GM19372 (cell line): ENCODE results near the gene SH2D3A.

ENCODE experiments used
- ATAC-seq: cut with Tn5 transposase; IDR thresholded peaks from one replicate; pipeline ENCODE4 v1.9.1; 2021; ENCODE audit warnings: mild to moderate bottlenecking, low read depth, moderate library complexity; ENCODE audit not compliant: unreplicated experiment

The SH2D3A gene

DNA sequence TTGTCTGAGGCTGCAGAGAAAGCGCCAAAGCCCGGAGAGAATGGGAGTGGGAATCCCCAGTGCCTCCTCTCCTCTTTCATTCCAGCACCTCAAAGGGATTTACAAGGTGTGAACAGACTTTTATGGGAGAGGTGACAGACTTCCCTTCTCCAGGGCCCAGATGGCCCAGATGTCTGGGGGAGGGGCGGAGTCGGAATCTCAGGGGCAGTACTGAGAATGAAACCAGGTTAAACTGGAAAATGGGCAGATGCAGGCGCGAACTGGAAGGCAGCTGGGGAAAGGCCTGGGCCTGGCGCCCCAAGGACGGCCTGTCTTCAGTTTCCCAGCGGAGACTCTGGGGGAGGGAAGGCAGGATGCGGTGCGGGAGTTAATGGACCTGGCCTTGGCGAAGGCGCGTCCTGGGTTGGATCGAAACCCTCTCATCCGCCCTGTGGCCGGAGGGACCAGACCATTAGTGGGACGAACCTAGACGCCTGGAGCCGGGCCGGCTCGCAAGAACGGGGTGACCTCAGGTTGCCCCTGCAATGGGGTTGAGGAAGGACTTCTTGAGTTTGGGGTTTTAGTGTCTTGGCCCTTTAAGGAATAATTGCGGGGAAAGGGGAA, 28.3 kb downstream of the SH2D3A start:
- no peak for ATAC-seq

DNA sequence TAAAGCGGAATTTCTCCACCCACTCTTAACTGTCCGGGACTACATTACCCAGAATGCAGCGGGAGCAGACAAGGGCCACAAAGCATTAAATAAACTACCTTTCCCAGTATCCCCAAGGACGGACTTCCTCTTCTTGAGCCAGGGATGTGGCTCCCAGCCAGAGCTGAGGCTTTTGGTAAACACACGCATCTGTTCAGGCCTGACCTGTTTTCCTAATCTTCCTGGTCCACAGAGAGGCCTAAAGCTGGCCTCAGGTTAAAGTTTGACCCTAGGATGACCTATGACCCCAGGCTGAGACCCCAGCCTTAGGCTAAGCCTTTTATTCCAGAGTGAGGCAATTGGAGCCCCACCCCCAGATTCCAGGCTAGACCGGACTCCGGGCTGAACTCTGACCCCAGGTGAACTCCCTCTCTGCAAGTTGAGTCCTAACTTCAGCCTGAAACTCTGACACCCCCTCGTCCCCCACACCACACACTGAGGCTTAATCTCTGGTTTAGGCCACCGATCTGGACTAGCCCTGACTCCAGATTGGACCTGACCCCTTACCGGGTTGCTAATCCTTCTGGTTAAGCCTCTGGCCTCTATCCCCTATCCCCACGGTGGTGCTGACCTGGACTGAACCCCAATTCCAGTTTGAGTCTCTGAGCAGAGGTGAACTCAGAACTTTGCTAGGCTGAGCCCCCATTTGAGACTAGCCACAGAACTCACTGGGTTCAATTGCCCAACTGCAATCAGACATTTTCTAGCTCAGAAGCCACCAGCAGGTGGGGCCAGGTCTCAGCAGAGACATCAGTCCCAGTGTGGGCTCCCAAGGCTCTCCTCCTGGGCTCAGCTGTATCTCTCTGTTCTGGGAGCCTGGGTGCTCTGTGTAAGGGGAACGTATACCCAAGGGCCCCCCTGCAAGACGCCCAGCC, 29.1 kb downstream of the SH2D3A start:
- no peak for ATAC-seq

DNA sequence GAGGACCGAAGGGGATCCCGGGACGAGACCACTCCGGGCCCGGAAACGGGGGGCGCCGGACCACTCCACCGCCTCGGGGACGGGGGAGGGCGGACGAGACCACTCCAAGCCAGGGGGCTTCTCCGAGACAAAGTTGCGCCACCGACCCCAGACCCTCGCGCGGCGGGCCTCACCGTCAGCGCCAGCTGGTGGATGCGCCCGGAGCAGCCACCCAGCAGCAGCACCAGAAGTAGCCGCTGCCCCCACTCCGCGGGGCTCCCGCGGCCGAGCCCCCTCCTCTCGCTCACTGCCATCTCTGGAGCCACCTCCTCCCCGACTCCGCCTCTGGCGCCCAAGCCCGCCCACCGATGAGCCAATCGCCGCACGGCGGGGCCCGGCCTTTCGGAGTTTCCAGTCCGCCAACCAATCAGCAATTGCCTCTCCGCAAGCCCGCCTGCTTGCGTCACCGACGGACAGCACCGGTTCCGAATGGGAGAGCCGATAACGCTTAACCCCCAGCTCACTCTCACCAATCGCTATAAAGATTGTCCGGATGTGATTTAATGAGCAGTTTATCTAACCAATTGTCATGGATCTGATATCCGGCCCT, 29.9 kb downstream of the SH2D3A start, which contains the start of gene GPR108:
Gene GPR108 (minus strand): TSS at position 297 of the 589 bp plus-strand sequence. CDS start 4 bp downstream, at position 293.
- ATAC-seq: peak; percentile 73

DNA sequence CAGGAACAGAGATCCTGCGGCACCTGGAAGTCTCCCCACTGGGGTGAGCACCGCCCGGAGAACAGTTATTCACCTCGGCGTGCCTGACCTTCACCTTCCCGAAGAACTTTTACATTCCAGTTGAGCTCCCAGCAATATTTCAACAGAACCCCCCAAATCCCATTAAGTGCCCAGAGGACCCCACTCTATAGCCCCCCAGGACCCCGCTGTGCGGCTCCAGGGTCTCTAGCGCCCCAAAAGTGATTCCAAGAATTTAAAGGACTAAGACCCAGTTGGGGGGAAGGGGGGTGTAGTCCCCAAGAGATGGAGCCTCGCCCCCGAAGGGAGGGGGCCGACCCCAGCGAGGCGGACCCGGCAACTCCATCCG, 30.3 kb downstream of the SH2D3A start:
- ATAC-seq: no peak

DNA sequence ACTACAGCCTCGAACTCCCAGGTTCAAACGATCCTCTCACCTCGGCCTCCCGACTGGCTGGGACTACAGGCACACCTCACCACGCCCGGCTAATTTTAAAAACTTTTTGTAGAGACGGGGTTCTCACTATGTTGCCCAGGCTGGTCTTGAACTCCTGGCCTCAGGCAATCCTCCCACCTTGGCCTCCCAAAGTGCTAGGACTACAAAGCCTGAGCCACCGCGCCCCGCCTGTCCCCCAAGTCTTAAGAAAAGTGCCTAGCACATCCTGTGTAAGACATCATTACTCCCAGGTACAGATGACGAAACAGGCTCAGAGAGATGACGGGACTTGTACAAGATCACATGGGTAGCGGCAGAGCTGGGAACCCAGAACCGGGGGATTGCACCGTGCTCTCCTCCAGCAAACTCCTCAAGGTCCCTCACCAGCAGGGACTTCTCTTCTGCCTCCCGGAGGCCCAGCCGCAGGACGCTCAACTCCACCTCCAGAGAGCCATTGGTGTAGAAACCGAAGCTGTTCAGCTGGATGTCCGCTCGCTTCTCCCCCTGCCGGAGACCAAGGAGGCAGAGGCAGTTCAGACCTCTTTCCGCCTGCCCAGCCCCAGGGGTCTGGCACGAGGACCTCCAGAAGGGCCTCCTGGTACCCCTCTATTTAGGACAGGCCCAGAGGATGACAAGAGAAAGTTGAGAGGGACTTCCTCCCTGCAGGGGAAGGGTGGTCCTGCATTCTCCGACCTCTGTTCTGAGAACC, 30.9 kb downstream of the SH2D3A start:
- ATAC-seq: no peak

DNA sequence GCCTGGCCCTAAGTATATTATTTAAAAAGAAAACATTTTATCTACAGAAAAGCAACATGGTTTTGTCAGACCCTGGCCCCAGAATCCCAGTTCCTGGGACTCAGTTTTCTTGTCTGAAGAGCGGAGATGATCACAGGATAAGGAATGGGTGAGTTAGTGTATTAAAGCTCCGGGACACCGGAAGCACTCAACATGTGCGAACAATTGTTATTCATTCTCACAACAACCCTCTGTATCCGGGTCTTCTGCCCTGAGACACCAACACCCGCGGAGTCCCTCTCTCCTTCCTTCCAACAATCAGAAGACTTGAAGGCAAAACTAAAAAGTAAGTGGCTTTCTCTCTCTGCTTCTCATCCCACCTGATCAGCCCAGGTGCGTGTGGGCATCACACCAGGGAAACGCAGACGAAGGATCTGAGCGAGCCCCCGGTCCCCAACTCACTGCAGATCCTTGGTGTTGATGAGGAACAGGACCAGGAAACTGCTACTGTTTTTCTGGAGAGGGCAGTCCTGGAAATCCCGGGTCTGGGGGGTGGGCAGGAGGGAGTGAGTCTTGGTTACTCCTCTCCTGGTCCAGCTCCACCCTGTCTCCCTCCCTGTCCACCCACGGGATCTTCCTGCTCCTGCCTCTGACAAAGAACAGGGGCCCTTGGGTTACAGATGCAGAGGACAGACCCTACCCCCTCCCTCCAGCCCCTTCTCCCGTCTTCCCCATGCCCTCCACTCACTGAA, 31.9 kb downstream of the SH2D3A start:
- ATAC-seq: no peak

DNA sequence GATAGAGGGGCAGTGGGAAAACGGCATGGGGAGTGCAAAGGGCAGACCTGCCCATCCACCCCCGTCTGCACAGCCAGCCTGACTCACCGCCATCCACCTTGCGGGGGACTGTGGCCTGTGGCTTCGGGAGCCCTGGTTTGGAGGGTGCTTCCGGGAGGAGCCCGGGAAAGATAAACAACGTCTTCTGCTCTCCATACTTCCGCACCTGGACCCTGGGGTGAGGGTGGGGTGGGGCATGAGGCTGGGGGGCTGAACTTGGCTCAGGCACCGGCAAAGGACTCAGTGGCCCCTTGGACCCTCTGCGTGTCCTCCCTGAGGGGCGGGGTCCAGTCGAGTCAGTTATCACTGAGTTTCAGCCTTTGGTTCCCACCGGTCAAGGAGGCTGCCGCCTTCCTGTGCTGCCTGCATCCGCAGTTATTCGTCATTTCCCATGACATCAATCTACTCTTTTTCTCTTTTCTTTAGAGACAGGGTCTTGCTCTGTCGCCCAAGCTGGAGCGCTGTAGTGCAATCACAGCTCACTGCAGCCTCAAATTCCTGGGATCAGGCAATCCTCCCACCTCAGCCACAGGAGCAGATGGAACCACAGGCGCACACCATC, 33.0 kb downstream of the SH2D3A start:
- no peak for ATAC-seq

DNA sequence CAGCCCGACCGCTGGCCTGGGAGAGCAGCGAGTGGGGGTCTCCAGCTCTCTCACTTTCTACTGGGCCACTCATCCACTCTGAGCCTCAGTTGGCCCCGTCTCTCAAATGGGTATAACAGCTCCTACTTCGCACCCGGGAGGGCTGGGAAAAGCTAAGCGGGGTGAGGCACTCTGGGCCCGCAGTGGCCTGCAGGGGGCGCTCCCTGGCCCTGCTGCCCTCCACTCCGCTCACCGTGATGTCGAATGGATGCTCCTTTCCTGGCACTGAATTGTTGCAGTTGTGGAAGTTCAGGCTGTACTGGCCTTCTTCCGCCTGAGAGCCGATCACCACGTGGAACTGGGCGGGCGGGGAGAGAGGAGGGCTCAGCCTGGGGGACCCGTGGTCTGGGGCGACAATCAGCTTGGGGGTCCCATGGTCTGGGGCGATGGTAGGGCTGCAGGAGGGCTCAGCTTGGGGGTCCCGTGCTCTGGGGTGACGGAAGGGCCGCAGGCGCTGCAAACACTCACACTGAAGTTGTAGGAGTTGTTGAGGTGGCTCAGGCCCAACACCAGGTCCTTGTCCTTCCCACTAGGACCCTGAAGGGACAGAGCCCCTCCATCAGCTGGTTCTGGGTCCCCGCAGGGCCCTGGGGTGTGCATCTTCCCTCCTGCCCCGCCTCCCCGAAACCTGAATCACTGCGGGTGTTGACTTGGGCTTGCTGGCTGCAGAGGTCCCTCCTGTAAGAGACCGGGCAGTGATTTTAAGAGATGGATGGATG, 33.7 kb downstream of the SH2D3A start:
- ATAC-seq: no peak

DNA sequence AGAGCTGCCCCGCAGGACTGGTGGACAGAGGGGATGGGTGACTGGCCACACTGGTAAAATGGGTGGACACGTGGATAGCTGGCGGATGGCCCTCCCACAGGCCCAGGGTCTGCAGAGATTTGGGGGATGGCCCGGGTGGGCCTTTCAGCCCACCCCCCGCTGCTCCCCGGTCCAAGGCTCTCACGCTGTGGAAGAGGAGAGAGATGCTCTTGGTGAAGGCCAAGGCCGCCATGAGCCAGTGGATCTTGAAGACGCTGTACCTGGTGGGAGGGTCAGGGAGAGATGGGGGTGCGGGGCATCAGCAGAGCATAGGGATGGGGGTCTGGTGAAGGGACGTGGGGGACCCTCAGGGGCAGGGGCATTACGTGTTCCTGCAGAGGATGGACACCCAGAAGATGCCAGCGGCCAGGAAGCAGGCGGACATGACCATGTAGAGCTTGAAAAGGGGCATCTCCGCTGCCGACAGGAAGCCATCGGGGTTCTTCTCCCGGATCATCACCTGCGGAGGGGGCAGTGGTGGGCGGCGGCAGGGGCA, 34.4 kb downstream of the SH2D3A start:
- ATAC-seq: no peak

DNA sequence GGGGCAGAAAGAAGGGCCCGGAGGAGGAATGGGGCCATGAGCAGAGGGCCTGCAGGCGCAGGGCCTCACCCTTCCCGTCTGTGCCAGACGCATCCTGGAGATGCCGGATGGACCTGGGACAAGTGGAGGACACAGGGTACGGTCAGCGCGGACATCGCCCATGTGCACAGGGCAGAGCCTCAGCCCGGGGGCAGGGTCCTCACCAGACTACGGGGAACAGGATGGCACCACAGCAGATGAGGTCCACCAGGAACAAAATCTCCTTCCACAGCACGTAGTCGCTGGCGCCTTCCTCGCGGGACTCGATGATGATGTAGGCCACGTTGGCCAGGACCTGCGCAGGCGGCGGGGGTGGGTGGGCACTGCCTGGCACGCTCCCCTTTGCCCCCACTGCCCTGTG, 35.4 kb downstream of the SH2D3A start:
- no peak for ATAC-seq

DNA sequence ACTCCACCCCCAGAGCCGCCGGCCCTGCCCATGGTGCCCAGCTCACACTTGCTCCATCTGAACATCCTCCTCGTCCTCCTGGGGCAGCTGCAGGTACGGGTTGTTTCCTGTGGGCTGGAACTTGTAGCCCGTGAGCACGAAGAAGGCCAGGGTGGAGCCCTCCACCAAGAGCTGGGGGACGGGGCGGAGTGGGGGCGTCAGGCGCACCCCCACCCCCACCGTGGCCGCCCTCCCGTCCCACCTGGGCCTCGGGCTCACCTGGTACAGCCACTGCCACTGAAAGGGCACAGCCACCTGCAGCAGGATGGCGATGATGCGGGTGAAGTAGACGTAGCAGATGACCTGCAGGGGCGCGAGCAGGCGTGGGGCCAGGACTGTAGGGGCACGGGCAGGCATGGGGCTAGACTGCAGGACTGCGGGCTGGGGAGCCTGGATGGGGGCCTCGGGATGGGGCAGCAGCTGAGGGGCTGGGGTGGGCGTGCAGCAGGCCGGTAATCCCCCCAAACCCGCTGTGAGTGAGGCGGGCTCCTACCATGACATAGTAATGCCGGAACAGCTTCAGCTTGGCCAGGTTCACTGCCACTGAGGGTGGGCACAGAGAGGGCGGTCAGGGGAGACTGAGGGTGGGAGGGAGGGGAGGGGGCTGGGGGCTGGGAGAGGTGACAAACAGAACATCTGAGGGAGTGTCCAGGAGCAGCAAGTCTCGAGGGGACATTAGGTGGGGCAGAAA, 36.1 kb downstream of the SH2D3A start:
- no peak for ATAC-seq

DNA sequence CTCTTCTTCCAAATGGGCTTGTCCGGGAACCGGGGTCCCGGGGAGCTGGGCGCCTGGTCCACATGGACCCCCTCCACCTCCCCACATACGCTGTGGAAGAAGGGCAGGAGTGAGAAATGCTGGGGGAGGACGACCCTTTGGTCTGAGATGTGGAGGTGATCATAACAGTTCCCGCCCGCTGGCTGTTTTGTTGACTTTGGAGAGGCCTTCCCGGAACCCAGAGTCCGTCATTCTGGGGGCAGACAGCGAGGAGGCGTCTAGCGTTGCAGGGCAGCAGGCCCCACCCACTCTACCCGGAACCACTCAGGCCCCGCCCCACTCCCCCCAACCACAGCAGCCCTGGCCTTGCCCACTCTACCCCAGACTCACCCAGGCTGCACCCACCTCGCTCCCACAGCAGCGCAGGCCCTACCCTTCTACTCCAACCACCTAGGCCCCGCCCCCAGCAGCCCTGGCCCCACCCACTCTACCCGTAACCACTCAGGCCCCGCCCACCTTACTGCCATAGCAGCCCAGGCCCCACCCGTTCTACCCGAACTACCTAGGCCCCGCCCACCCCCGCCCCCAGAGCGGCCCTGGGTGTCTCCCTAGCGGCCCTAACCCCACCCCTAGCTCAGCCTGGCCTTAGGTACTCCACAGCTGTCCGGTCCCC, 37.0 kb downstream of the SH2D3A start:
- ATAC-seq: no peak

DNA sequence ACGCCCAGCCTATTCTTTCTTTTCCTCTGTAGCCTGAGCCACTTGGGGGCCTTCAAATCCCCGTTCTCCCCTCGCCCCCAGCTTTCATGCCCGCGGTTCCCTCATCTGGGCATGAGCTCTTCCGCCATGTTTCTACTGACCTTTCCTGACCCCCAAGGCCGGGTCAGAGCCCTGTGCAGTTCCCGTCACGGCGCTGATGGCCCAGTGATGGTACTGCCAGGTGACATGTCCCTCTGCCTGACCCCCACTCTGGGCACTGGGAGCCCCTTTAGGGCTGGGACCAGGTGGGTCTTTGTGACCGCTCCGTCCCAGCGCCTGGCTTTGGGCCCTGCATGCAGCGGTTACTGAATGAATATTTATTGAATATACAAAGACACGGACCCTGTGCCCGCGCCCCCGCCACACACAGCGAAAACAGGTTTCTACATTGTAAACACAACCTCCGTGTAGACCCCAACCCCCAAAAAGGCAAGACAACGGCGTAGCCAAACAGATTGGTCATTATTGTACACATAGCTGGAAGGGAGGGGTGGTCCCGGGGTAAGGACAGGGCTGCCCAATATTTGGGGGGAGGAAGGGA, 37.6 kb downstream of the SH2D3A start:
- ATAC-seq: no peak

DNA sequence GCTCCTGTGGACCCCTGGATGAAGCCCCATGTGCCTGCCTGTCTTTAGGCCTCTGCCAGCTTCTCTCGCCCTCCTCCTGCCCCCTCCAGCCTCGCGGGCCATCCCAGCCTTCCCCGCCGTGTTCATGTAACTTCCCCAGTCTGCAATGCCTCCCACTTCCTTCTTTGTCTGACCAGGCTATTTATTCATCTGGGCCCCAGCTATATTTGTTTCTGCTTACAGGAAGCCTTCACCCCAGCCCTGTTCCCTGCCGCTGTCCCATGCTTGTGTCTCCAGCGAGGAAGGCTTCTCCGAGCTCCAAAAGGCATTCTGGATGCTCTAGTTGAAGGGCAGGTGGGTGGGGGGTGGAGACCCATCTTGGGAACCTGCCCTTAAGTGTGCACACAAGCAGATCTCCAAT, 38.9 kb downstream of the SH2D3A start:
- ATAC-seq: no peak

DNA sequence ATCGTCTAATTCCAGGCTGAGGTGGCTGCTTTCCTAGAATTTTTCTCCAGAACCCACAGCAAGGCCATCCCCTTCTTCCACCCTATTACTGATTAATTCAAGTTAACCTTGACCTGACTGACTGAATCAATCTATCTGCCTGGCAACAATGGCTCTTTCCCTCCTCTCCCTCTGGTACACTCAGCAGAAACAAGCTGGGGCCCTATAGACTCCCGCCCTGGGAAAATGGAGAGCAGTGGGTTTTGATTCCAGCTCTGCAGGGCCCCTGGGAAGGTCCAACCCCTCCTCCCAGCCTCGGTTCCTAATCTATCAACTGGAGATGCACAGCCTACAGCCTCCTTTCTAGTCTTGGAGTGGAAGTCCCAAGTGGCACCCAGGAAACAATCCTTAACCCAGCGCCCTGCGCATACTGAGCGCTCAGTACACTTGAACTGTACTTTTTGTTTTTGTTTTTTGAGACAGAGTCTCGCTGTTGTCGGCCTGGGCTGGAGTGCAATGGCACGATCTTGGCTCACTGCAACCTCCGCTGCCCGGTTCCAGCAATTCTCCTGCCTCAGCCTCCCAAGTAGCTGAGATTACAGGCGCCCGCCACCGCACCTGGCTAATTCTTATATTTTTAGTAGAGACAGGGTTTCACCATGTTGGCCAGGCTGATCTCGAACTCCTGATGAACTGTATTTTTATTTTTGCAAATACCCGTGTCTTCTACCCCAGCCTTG, 41.6 kb downstream of the SH2D3A start:
- ATAC-seq: no peak

DNA sequence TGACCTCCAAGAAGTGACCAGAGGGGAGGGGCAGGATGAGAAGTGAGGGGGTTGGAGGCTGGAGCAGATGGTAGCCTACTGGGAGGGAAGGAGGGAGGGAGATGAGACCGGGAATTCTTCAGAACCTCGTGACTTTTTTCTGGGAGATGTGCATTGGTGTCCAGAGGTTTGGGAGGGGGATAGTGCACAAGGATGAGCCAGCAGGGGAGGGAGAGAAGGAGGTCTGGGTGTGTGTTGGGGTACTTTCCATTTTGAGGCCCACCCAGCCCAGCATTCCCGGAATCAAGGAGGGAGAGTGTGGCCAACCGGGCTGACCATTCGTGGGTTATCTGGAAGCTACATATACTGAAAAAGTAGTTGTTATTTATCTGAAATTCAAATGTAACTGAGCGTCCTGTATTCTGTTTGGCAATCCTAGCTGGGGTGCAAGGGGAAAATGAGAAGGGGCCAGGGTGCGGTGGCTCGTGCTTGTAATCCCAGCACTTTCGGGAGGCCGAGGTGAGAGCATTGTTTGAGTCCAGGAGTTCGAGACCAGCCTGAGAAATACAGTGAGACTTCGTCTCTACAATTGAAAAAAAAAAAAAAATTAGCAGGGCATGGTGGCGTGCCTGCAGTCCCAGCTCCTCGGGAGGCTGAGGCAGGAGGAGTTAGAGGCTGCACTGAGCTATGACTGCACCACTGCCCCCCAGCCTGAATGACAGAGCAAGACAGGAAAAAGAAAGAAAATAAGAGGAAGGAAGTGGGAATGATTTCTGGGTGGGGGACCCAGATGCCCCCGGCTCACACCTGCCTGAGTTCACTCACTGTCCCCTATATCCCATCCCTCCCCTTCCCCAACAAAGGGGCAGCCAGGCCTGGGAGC, 42.4 kb downstream of the SH2D3A start:
- no peak for ATAC-seq
